Glutamatergic neuron (in vitro differentiated cells): ENCODE measurements around the gene GARIN5B. TPM values are rescaled to one million over a fixed set of nuclear protein-coding genes. Genes with fewer than 3 reads are reported as not detected.

Experiments
- DNase-seq: peaks from one replicate; pipeline ENCODE4 v3.0.0; 2022
- H3K27ac Mint-ChIP-seq: one replicate; pipeline ENCODE4 v1.8.0; 2020; ENCODE audit warnings: mild to moderate bottlenecking, mixed read lengths, inconsistent platforms; ENCODE audit not compliant: unreplicated experiment
- H3K27me3 Mint-ChIP-seq: one replicate; pipeline ENCODE4 v1.8.0; 2020; ENCODE audit warnings: mild to moderate bottlenecking, moderate library complexity, mixed read lengths, inconsistent platforms; ENCODE audit not compliant: unreplicated experiment
- H3K36me3 Mint-ChIP-seq: one replicate; pipeline ENCODE4 v1.8.0; 2020; ENCODE audit warnings: mild to moderate bottlenecking, mixed read lengths, inconsistent platforms; ENCODE audit not compliant: unreplicated experiment
- H3K4me1 Mint-ChIP-seq: one replicate; pipeline ENCODE4 v1.8.0; 2020; ENCODE audit warnings: mild to moderate bottlenecking, low read depth, mixed read lengths, inconsistent platforms; ENCODE audit not compliant: unreplicated experiment
- H3K4me3 Mint-ChIP-seq: one replicate; pipeline ENCODE4 v1.8.0; 2020; ENCODE audit warnings: mild to moderate bottlenecking, mixed read lengths, inconsistent platforms; ENCODE audit not compliant: unreplicated experiment
- H3K9me3 Mint-ChIP-seq: one replicate; pipeline ENCODE4 v1.8.0; 2020; ENCODE audit warnings: mild to moderate bottlenecking, moderate library complexity, mixed read lengths, inconsistent platforms; ENCODE audit not compliant: unreplicated experiment
- CTCF ChIP-seq: fragments of 200-600 bp; sonication (generic); IDR thresholded peaks from one replicate; pipeline ENCODE4 v1.5.0; 2021; ENCODE audit not compliant: partially characterized antibody, unreplicated experiment
- total RNA-seq: library from RNA; stranded (reverse); fragmentation: NEBNext Ultra II Directional; extraction: Animal tissue kit (Norgen Biotek cat#: 25700); gene quantifications from one replicate; pipeline ENCODE4 v1.2.1, GENCODE V29; 2021; ENCODE audit not compliant: unreplicated experiment

Gene GARIN5B
- total RNA-seq, 1 donor from 2014 or later, result 0.17 TPM

DNA sequence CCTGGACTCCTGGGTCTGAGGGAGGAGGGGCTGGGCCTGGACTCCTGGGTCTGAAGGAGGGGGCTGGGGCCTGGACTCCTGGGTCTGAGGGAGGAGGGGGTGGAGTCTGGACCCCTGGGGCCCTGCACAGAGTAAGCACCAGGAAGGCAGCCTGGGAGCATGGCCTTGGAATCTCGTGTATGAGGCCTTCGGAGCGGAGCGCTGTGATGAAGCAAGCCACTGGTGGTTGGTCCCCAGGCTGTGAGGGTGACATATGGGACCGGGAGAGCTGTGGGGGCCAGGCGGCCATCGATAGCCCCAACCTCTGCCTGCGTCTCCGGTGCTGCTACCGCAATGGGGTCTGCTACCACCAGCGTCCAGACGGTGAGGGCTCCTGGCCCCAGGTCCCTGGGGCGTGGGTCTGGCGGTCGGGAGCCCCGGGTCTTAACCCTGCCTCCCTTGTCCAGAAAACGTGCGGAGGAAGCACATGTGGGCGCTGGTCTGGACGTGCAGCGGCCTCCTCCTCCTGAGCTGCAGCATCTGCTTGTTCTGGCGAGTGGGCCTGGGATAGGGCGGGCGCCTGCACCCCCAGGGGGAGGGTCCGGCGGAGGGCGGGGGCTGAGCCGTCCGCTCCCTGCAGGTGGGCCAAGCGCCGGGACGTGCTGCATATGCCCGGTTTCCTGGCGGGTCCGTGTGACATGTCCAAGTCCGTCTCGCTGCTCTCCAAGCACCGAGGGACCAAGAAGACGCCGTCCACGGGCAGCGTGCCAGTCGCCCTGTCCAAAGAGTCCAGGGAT lies 14.5 kb upstream of the GARIN5B start:
- Mint-ChIP-seq H3K4me3 (peak overlapping the region; percentile 63), H3K4me1 (peaks cover 16% of the 10 kb centered on the region), H3K9me3 (peaks cover 18% of the 10 kb centered on the region), H3K36me3 (no peaks in the 10 kb centered on the region), H3K27me3 (peaks cover 20% of the 10 kb centered on the region), H3K27ac (peak overlapping the region; percentile 93)
- TF ChIP-seq CTCF, result no peak
- DNase-seq, result peak; percentile 77

- DNase-seq, result no peak
- Mint-ChIP-seq H3K4me3 (peak within 1 kb of the TSS; percentile 77), H3K36me3 (no peaks in the 10 kb centered on the region), H3K27ac (peak within 1 kb of the TSS; percentile 93), H3K9me3 (peaks cover 18% of the 10 kb centered on the region), H3K27me3 (peaks cover 15% of the 10 kb centered on the region), H3K4me1 (peaks cover 21% of the 10 kb centered on the region)
- no peak for TF ChIP-seq CTCF
Observed at GRCh38 chr19:55376241-55376933, 13.3 kb upstream of the GARIN5B start, which contains the start of gene TMEM190. TMEM190 (plus strand) TSS chr19:55376826; CDS start chr19:55376854, 28 bp downstream.

DNA sequence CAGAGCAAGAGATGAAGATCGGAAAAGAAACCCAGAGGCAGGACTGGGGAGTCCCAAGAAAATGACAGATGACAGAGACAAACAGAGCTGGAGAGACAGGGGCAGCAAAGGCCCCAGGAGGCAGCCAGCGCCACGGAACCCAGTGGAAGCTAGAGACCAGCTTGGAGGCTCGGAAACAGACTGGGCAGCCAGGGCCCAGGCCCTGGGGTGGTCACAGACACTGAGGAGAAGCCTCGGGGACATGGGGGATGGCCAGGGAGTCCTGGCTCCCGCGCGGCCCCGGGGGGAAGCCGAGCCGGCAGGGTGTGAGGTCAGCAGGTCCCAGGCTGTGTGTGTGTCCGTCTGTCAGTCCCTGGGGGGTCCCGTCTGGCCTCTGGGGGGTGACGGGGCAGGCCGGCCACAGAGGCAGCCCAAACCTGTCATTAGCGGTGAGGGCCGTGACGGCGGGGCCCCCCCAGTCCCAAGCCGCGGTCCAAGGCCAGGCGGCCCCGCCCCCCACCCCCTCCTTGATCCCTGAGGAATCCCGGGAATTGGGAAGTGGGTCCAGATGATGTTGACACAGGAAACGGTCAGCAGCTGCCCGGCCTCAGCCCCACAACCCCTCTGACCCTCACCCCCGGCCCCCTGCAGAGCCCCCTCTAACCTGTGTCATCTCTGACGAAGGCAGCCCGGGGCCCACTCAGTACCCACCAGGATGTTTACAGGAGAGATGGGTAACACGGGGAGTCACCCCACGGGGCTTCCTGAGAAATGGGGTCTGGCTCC lies 11.1 kb upstream of the GARIN5B start:
- peaks cover 23% of the 10 kb centered on the region for H3K4me1 Mint-ChIP-seq

GRCh38 chr19:55373306-55373992 lies 10.4 kb upstream of the GARIN5B start:
- DNase-seq, result no peak
- peak overlapping the region; percentile 83 for H3K4me3 Mint-ChIP-seq
- peaks cover 23% of the 10 kb centered on the region for H3K4me1 Mint-ChIP-seq
- H3K27ac Mint-ChIP-seq, result peak overlapping the region; percentile 90
- peaks cover 12% of the 10 kb centered on the region for H3K27me3 Mint-ChIP-seq
- no peak for TF ChIP-seq CTCF
- peaks cover 11% of the 10 kb centered on the region for H3K9me3 Mint-ChIP-seq
- H3K36me3 Mint-ChIP-seq, result no peaks in the 10 kb centered on the region

More for the DNA sequence above, 11.1 kb upstream of the GARIN5B start:
- DNase-seq, result peak; percentile 67
- Mint-ChIP-seq H3K36me3 (no peaks in the 10 kb centered on the region), H3K27ac (peak overlapping the region; percentile 90), H3K27me3 (peaks cover 13% of the 10 kb centered on the region), H3K4me3 (peak overlapping the region; percentile 83), H3K9me3 (peaks cover 15% of the 10 kb centered on the region)
- no peak for TF ChIP-seq CTCF
